ENCODE data around the gene MBD5. TPM values are rescaled to one million over a fixed set of nuclear protein-coding genes. Genes with fewer than 3 reads are reported as not detected.

Gene MBD5
- total RNA-seq, 4 donors from 2014 or later: 15.4 to 43.0 (median 18.4) TPM

DNA sequence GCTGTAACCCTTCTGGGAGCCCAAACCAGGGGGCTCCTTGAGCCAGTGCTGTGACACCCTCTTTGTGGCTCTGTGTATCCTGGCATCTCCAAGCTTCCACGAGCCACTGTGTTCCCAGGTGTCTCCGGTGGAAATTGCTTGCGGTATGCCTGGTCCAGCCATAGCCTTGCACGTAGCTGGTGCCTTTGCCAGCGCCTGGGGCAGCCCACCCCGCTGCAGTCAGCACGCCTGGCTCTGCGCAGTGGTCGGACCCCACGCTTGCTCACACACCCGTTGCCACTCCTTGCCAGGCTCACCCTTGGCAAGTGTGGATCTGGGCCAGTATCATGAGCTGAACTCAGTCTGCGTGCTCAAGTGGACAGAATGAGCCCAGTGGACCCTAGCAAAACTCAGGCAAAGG, 152.3 kb downstream of the MBD5 start:
- ATAC-seq (ENCODE audit: low FRiP score): no peak
- TF ChIP-seq, protein P1, sequence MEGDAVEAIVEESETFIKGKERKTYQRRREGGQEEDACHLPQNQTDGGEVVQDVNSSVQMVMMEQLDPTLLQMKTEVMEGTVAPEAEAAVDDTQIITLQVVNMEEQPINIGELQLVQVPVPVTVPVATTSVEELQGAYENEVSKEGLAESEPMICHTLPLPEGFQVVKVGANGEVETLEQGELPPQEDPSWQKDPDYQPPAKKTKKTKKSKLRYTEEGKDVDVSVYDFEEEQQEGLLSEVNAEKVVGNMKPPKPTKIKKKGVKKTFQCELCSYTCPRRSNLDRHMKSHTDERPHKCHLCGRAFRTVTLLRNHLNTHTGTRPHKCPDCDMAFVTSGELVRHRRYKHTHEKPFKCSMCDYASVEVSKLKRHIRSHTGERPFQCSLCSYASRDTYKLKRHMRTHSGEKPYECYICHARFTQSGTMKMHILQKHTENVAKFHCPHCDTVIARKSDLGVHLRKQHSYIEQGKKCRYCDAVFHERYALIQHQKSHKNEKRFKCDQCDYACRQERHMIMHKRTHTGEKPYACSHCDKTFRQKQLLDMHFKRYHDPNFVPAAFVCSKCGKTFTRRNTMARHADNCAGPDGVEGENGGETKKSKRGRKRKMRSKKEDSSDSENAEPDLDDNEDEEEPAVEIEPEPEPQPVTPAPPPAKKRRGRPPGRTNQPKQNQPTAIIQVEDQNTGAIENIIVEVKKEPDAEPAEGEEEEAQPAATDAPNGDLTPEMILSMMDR (IDR thresholded peaks at IDR 0.05): no peak
- DNase-seq (ENCODE audit: low spot score): no peak

DNA sequence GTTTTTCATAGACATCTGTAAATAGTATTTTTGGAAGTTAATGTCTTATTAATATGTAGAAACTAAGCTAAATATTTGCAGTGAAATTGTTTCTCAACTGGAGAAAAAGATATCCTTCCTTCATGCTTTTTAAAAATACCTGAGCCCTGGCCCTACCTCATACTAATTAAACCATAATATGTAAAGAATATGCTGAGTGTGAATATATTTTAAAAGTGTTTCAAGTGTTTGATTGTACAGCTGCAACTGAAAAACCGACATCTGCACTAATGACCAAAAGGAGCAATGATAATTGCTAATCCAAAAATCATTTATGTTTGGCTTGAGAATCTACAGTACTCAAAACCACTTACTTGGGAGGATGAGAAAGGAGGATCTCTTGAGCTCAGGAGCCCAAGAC, 156.7 kb downstream of the MBD5 start:
- no peak for DNase-seq (ENCODE audit: low spot score)
- no peak for ATAC-seq (ENCODE audit: low FRiP score)
- TF ChIP-seq, protein P1 (IDR thresholded peaks at IDR 0.05): no peak

DNA sequence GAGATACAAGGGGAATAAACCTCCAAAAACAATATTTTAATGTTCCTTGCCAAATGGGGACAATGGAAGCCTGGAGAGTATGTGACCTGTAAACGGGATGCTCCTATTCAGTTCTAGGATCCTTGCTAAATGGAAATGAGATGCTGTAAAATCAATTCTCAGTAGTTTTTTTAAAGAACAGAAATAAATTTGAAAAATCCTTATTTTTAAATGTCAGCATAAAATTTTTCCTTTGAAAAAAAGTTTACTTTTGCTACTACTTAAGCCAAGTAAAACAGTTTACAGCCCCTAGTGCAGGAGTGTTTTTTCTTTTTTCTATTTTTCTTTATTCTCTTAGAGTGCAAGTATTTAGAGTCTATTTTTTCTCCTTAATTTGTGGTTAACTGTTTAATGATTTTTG, 158.8 kb downstream of the MBD5 start:
- no peak for DNase-seq (ENCODE audit: low spot score)
- TF ChIP-seq, protein P1 (IDR thresholded peaks at IDR 0.05): no peak
- no peak for ATAC-seq (ENCODE audit: low FRiP score)

DNA sequence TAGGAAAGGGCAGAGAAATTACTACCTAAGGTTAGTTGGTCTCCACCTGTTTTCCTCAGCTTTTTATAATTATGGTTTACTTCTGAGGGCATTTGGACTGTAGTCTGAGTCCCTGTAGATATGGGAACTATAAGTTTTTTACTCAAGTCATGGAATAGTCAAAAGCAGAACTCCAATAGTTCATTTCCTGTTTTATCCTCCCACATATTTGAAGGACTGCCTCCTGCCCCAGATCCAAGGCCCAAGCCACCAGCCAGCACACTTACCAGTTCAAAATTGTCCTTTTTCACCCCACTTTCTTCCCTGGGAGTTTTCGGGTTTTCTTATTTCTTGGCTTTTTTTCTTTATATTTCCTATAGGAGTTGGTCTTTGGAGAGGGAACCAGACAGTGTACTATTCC, 164.1 kb downstream of the MBD5 start:
- TF ChIP-seq, protein P1 (IDR thresholded peaks at IDR 0.05): no peak
- ATAC-seq (ENCODE audit: low FRiP score) (no peak), DNase-seq (ENCODE audit: low spot score) (no peak)

DNA sequence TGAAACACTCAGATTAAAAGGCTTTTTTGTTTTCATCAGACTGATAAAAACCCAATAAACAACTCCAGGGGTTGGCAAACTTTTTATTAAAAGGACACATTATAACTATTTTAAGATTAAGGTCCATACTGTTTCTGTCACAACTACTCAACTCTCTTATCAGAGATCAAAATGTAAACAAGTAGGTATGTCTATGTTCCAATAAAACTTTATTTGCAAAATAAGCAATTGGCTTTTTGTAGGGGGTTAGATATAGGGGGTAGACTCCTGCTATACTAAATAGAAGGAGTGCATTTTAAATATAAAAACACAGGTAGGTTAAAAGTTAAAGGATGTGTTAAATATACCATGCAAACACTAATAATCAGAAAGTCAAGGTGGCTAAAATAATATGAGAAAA, 174.0 kb downstream of the MBD5 start:
- no peak for ATAC-seq (ENCODE audit: low FRiP score)
- DNase-seq (ENCODE audit: low spot score): no peak
- TF ChIP-seq, protein P1 (IDR thresholded peaks at IDR 0.05): no peak

DNA sequence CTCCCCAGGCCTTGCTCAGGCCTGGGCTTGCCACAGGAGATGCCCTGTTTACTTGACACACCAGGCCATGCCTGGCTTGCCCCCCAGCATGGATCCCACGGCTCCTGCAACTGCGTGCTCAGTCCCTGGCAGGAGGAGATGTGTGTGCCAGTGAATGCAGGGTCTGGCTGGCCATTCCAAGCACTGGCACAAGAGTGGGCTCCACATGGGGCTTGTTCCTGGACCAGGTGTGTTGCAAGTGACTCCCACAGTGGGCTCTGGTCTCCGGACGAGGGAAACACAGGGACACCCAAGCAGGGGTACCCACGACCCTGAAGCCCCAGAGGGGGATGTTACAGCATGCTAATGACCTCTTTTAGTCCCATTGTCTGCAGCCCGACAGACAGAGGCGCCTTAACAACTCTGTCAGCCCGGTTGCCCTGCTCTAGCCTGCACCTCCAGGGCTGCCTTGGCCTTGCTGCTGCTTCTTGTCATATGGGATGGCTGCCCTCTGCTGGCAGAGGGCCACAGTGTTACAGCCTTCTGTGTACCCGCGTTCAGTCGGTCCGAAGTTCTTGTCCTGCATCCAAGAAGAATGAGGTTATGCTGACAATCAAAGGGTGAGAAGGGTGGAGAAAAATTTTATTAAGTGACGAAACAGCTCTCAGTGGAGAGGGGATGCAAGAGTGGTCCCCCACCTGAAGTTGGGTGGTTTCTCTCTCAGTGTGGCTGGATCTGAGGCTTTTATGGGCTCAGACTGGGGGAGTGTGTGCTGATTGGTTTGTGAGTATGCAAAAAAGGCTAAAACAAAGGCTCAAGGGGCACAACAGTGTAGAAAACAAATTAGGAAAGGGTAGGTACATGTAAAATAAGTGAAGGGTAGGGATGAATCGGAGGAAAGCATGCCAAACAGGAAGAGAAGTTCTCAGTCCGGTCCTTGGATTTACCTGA, 180.4 kb downstream of the MBD5 start:
- ATAC-seq (ENCODE audit: low FRiP score) (no peak), DNase-seq (ENCODE audit: low spot score) (no peak)
- TF ChIP-seq, protein P1 (IDR thresholded peaks at IDR 0.05): no peak

DNA sequence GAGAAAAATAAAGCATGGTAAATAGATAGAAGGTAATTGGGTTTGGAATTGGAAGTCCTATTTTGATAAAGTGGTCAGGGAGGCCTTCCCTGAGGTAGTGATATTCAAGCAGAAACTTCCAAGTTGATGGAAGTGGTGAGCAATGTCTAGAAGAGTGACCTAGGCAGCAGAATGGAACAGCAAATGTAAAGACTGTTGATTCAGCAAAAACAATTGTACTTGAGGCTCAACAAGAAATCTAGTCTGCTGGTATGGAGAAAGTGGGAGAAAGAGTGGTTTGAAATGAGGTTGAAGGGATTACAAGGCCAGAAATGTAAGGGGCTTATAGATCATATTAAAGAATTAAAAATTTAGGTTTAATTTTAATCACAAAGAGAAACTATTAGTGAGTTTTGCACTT, 181.3 kb downstream of the MBD5 start:
- ATAC-seq (ENCODE audit: low FRiP score) (no peak), DNase-seq (ENCODE audit: low spot score) (no peak)
- TF ChIP-seq, protein P1 (IDR thresholded peaks at IDR 0.05): no peak

Measured in omental fat pad (tissue), 4 donors.